K562 (cell line): ENCODE measurements around the gene PIP5KL1. TPM values are rescaled to one million over a fixed set of nuclear protein-coding genes. Genes with fewer than 3 reads are reported as not detected.
A peak's percentile ranks its signal among the peaks of the same experiment; 100 is the strongest.

ENCODE experiments used
- ARID3A ChIP-seq: IDR thresholded peaks from 2 replicates; pipeline ENCODE4 v1.6.1; 2012; ENCODE audit warnings: low read depth, low read length, improper control_type of control experiment, borderline replicate concordance
- CBX3 ChIP-seq, 2 experiments: IDR thresholded peaks; 1 replicate in 1 of 2; 2 replicates in 1 of 2; pipeline ENCODE4 v1.6.1; 2012; ENCODE audit warnings: inconsistent platforms in 2 of 2, low read length in 2 of 2, borderline replicate concordance in 1 of 2, control low read depth in 1 of 2
- CBX5 ChIP-seq: IDR thresholded peaks from 2 replicates; pipeline ENCODE4 v1.6.1; 2014; ENCODE audit warnings: low read depth, borderline replicate concordance
- CTCF ChIP-seq, 3 experiments: IDR thresholded peaks in 2 of 3; conservative IDR thresholded peaks in 1 of 3; 2 replicates each; pipeline ENCODE4 v1.5.1; 2011 to 2012; ENCODE audit warnings: low read length in 3 of 3, mild to moderate bottlenecking in 3 of 3, control low read depth in 2 of 3, improper control_type of control experiment in 1 of 3, inconsistent platforms in 1 of 3, low read depth in 1 of 3, mixed read lengths in 1 of 3, moderate library complexity in 1 of 3; ENCODE audit not compliant: insufficient read depth in 2 of 3
- CTCFL ChIP-seq: IDR thresholded peaks from 2 replicates; pipeline ENCODE4 v1.6.1; 2011; ENCODE audit warnings: borderline replicate concordance, low read depth, mild to moderate bottlenecking, moderate library complexity, low read length; ENCODE audit not compliant: insufficient read depth, poor library complexity, severe bottlenecking
- GTF2F1 ChIP-seq: IDR thresholded peaks from 2 replicates; pipeline ENCODE4 v1.6.1; 2011; ENCODE audit warnings: low read depth, low read length, improper control_type of control experiment
- HDAC8 ChIP-seq: fragments of 450-650 bp; IDR thresholded peaks from 2 replicates; pipeline ENCODE4 v1.6.1; 2016; ENCODE audit warnings: mild to moderate bottlenecking, missing genetic modification characterization, moderate library complexity, missing compliant biosample characterization
- POLR2B ChIP-seq: fragments of 450-650 bp; IDR thresholded peaks from 2 replicates; pipeline ENCODE4 v1.6.1; 2018; ENCODE audit warnings: low read depth; ENCODE audit not compliant: partially characterized antibody
- U2AF1 ChIP-seq: fragments of 200-400 bp; formaldehyde crosslinking; optimal IDR thresholded peaks from 2 replicates; pipeline ENCODE3; 2017; ENCODE audit warnings: mild to moderate bottlenecking, low read depth, low read length, moderate library complexity
- ZNF282 ChIP-seq: sonication (generic); formaldehyde crosslinking; IDR thresholded peaks from 2 replicates; pipeline ENCODE4 v1.8.1; 2023; ENCODE audit warnings: missing genetic modification reagents
- ZNF778 ChIP-seq: fragments of 450-650 bp; formaldehyde crosslinking; IDR thresholded peaks from 2 replicates; pipeline ENCODE4 v1.4.0; 2020; ENCODE audit warnings: mild to moderate bottlenecking, moderate library complexity
- polyA plus RNA-seq, 8 experiments: library from polyadenylated mRNA; depleted of rRNA in 4 of 8; stranded (reverse) in 5 of 8; unstranded in 3 of 8; fragments of >200 nt; fragmentation: Nextera tagmentation in 2 of 8; fragmentation: Illumina TruSeq in 1 of 8; extraction: Ambion mirVana in 2 of 8; extraction: Trizol in 1 of 8; gene quantifications; 2 replicates each; pipeline versions ENCODE4 v1.2.1 to v1.2.3, GENCODE V29; 2011 to 2014; ENCODE audit warnings: inconsistent platforms in 1 of 8, missing spikeins in 1 of 8
- total RNA-seq, 7 experiments: library from RNA; depleted of rRNA in 6 of 7; stranded (reverse); fragments of >200 nt in 6 of 7; fragmentation: Illumina TruSeq in 2 of 7; extraction: Trizol in 2 of 7; gene quantifications; 2 replicates each; pipeline versions ENCODE4 v1.2.1 to v1.2.3, GENCODE V29; 2011 to 2021; ENCODE audit warnings: low replicate concordance in 1 of 7

PIP5KL1 gene
- total and polyA plus RNA-seq, 9 of the 15 experiments (the other 6 are each of a cell fraction or from before 2014, with no cell fraction given) = 0.18 to 4.8 (median 1.2) TPM

- TF ChIP-seq ARID3A (no peak), CTCFL (no peak), ZNF778 (CRISPR knock-in tag) (no peak), CTCF (IDR thresholded peaks at IDR 0.05 in 2 of 3, conservative IDR thresholded peaks at IDR 0.05 in 1 of 3; ENCODE audit: insufficient read depth in 2 of 3, low read depth in 1 of 3, low read length in 3 of 3) (no peak), CBX3 (IDR thresholded peaks at IDR 0.05; ENCODE audit: borderline replicate concordance in 1 of 2, low read length in 2 of 2) (peak in 1 of 2 experiments; percentile 89; a peak in 2 of 3 replicates), POLR2B (no peak), ZNF282 (CRISPR knock-in tag) (no peak), CBX5 (peak; percentile 97), GTF2F1 (no peak), U2AF1 (no peak), HDAC8 (tag) (no peak)
Observed at GRCh38 chr9:127892831-127893230, 37.7 kb downstream of the PIP5KL1 start (continued).
